ENCODE data around the gene FBXW5.

The FBXW5 gene

GRCh38 chr9:136930014-136930413 is 14.5 kb downstream of the FBXW5 start:
- DNase-seq (ENCODE audit: low read depth): no peak

DNA sequence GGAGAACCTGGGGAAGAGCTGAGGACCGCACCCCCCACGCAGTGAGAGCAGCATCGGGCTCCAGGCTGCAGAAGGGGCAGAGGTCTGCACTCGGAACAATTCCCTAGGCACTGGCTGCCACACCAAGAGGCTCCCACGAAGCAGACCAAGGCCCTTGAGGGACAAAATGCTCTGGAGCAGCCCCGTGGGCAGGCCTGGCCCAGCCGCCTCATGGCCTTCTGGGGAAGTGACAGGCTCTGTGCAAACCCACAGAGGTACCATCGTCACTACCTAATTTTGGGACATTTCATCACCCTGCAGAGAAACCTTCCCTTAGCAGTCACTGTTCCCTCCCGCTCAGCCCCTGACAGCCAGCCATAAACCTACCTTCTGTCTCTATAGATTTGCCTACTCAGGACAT is 15.9 kb downstream of the FBXW5 start:
- no peak for DNase-seq (ENCODE audit: low read depth)

DNA sequence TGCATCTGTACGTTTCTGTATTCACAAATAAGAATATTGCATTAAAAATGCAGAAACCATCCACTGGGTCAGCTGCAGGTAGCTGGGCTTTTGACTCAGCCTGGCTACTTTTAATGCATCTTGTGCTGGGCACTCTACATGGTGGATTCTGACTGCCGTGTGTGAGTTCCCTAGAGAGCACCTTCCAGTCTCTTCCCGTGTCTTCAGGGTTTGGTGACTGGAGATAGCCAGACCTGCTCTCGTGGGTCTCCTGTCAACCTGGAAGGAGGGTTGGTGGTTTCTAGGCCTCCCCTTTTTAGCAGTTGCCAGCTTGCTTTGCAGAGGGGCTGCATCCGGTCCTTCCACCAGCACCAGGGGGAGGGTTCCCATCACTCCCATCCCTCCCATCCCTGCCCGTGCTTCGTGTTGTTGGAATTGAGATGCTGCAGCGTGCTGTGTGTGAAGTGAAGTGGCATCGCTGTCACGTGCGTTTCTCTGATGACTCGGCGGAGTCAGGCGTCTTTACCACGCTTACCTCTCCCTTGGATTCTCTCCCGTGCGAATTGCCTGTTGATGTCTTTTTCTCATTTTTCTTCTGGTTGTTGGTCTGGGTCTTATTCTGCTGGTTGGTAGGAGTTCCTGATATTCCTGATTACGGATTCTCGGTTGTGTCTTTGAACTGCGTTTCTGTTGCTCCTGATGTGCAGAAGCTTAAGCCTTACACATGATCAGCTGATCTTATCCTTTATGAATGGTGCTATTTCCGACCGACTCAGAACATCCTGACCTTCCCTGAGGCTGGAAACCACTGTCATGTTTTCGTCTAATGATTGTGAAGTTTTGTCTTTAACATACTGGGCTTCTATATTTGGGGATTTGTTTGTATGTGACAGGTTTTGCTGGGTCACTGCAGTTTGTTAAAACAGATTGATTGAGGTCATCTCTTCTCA is 16.9 kb downstream of the FBXW5 start:
- no peak for DNase-seq (ENCODE audit: low read depth)

DNA sequence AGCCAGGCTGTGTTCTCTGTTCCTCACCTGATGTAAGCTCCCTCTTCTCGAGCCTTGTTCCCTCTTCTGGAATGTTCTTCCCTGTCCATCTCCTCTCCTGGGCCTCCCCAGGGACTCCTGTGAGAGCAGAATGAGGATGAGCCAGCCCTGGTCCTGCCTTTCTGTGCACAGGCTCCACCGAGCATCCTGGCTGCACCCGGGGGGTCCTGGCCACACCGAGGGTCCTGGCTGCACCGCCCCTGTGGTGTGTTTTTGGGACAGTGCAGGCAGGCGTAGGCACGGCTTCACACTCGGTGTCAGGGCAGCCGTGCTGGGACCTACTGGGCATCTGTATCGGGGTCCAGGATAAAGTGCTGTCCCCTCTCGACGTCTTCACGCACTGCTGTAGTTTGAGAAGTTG is 17.8 kb downstream of the FBXW5 start:
- DNase-seq (ENCODE audit: low read depth): no peak

GRCh38 chr9:136926154-136926704 is 18.3 kb downstream of the FBXW5 start:
- DNase-seq (ENCODE audit: low read depth): no peak

GRCh38 chr9:136925414-136926153 is 19.0 kb downstream of the FBXW5 start:
- DNase-seq (ENCODE audit: low read depth): no peak

- no peak for DNase-seq (ENCODE audit: low read depth)
Observed at GRCh38 chr9:136923881-136924280, 20.7 kb downstream of the FBXW5 start.

GRCh38 chr9:136922540-136922939 is 22.0 kb downstream of the FBXW5 start:
- no peak for DNase-seq (ENCODE audit: low read depth)

DNA sequence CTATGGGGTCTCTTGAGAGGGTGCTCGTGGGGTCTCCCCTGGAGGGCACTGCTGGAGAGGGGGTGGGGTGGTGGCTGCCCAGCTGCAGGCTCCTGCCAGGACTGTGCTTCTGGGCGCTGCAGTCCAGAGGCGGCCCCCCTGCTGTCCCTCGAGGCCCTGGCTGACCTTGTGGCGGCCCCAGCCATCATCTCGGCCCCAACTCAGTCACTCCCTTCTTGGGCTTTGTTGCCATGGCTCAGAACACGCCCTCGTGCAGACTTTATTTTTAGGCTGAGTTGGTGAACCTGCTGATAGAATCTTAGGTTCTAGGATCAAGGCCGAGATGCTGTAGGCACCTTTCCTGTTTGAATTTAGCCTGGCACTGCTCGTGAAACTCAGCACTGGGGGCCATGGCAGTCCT is 22.8 kb downstream of the FBXW5 start:
- DNase-seq (ENCODE audit: low read depth): no peak

DNA sequence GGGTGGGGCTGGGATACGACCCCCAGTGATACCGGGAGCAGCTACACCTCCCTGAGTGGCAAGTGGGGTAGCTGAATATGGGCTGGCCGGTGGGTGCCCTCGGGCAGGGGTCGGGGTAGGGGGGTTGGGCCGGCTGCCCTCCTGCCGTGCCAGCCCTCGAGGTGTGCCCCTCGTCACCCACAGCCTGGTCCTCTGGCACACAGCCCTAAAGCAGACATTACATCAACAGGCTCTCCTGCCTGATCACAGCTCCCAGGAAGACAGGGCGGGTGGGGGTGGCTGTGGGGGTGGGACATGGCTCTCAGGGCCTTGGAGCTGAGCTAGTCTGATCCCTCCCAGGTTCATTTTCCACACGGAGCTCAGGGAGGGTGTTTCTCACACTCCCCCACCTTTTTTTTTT is 23.2 kb downstream of the FBXW5 start:
- no peak for DNase-seq (ENCODE audit: low read depth)

GRCh38 chr9:136920734-136921231 is 23.8 kb downstream of the FBXW5 start:
- DNase-seq (ENCODE audit: low read depth): no peak

GRCh38 chr9:136920069-136920468 is 24.5 kb downstream of the FBXW5 start:
- DNase-seq (ENCODE audit: low read depth): no peak

- DNase-seq (ENCODE audit: low read depth): no peak
Observed at GRCh38 chr9:136917902-136918301, 26.6 kb downstream of the FBXW5 start.

GRCh38 chr9:136916330-136917184 is 28.0 kb downstream of the FBXW5 start:
- DNase-seq (ENCODE audit: low read depth): no peak

DNA sequence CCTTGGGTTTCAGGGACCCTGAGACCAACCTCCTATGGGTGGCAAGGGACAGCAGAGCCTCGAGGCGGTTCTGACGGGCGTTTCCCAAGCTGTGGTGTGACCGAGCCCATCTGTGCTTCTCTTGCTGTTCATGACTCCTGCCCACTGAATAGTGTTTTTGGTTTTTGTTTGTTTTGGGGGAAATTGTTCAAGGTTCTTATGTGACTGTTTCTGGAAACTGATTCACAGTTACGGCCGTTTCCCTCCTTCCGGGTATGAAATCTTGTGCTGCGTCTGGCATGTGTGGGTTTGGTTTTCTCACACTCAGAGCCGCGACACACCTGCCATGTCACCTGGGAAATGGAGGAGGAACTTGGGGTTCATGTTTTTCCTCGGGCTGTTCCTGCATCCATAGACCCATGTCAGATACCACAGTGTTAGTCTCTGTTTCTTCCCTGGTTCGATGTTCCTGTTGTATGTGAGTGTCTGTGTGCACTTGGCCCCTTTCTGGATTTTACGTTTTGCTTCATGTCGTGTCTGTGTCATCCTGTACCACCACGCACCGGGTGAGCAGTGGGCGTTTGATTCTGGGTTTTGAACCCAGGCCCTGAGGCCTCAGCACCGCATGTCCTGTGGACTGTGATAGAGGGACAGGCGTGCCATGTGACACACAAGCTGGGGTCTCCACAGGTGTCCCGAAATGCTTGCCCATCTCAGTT is 28.8 kb downstream of the FBXW5 start:
- DNase-seq (ENCODE audit: low read depth): no peak

- no peak for DNase-seq (ENCODE audit: low read depth)
Observed at GRCh38 chr9:136913701-136914438, 30.7 kb downstream of the FBXW5 start.

- no peak for DNase-seq (ENCODE audit: low read depth)
Observed at GRCh38 chr9:136910901-136911245, 33.7 kb downstream of the FBXW5 start.

DNA sequence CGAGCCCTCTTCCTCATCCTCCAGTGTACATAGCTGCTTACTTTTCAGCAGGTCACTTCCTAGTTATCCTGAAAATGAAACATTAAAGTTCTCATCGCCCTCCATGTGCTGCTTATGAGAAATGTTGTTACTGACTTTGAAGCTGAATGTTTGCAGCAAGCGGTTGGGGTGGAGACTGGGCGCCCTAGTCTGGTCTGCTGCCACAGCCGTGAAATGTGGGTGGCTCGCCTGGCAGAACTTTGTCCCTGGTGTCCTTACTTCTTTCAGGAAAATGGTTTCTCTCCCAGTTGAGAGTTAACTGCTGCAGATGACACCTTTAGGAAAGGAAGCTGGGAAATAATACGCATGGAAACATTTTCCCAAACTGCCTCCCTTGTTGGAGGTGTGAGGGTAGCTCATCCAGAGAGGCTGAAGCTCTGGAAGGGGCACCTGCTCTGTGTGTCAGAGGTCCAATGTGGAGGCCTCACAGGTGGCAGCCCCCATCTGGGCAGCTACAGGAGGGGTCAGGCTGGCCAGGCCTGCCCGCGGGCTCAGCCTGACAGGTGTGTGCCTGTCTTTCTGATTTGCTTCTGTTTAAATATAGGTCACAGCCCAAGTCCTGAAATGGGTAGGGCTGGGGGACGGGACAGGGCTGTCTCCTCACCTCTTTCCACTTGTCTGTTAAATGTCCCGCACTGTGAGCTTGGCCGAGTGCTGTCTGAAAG is 34.2 kb downstream of the FBXW5 start:
- no peak for DNase-seq (ENCODE audit: low read depth)

DNA sequence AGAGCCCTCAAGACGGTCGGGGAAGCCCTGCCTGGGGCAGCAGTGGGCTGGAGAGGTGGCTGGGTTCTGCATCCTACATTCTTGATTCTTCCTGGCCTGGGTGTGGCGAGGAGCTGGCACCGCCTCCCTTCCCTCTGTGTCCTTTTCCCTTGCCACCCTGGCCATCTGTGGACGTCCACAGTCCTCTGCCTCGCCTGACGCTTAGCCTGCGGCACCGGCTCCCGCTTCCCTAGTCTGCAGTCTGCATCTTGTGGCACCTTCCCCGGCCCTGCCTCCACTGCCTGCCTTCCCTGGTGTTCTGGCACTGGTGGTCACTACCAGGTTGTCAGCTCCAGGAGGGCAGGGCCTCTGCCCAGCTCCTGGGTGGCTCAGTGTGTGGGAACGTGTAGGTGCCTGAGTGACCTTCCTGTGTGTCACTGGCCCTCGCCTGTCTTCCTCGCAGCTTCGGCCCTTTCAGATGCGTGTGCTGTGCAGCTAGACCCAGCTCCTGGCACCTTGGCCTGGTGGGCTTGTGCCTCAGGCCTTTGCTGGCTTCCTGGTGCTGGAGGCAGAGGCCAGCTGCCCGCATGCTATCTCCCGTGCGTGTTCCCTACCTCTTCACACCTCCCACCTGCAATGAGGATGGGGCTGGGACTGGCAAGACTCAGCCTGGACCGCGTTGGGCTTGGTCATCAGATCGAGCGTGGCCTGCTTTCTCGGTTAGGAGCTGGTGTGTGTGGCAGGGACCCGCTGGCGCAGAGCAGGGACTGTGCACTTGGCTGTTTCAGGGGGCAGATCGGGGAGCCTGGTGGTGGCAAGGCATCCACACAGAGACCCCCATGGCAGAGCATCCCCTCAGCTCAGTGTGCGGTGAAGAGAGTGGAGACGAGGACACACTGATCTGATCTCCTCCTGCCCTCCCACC is 37.3 kb downstream of the FBXW5 start:
- DNase-seq (ENCODE audit: low read depth): no peak
